Activated naive CD4-positive, alpha-beta T cell (primary cell): ENCODE measurements around the gene PBX3.

Experiments used
- DNase-seq, 4 experiments: peaks; one replicate each; lab custom pipeline; 2025; lab: John Stamatoyannopoulos, UW

PBX3 gene

DNA sequence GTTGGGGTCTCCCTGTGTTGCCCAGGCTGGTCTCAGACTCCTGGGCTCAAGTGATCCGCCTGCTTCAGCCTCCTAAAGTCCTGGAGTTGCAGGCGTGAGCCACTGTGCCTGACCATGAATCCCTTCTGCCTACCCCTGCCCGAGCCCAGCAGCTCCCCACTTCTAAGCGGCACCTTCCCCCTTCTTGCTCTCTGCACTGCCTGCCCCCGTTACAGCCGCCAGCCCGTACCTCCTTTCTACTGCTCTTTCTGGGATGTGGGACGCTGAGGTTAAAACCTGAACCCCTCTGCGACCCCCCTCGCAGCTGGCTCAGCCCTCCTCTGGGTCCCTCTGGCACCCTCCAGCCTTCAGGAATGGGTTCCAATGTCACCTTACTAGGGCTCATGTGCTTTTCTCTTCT is 249.6 kb downstream of the PBX3 start:
- no peak for DNase-seq

- no peak for DNase-seq
These were observed 250.1 kb downstream of the PBX3 start for GRCh38 chr9:125997196-125997823.

DNA sequence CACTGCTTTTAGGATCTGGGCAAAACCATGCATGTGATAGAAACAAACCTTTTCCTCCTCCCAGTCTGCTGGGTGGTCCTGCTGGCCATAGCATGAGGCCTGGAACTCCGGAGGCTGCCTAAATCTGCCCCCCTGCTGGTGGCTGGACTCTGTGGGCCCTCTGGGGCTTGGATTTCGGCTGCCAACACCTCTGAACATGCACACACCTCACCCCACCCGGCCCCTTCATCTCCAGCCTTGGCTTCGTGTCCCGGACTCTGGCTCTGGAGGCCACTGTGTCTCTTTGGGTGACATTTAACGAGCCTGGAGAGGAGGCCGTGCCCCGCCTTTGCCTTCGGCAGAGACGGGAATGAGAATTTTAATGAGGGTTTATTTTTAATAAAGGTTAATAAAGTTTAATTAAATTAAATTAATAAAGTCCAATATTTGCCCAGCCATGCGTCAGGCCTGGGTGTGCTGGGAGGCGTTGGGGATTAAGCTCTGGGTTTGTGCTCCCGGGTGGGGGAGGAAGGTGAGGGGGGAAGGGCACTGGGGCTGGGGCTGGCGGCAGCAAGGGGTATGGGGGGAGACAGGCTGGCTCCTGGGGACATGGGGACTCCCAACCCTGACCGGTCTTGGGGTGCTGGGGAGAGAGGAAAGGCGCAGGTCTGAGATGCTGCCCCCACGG is 251.8 kb downstream of the PBX3 start:
- DNase-seq = no peak

GRCh38 chr9:125999504-125999881 is 252.3 kb downstream of the PBX3 start:
- no peak for DNase-seq

DNA sequence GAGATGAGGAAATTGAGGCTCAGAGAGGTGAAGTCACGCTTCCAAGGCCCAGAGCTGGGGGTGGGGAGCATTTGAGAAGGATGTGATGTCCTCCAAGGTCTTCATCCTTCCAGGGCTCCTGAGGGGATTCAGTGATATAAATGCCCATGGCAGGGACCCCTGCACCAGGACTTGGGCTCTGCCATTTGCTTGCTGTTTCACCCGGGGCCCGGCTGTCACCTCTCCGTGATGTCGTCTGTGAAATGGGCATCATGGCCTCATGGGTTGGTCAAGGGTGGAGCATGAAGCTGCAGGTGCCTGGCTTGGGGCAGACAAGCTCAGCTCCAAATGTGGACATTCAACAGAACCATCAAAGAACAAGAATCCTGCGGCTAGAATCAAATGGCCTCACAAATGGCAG is 253.1 kb downstream of the PBX3 start:
- DNase-seq = no peak

GRCh38 chr9:126000731-126001580 is 253.8 kb downstream of the PBX3 start:
- no peak for DNase-seq

GRCh38 chr9:126001581-126002225 is 254.5 kb downstream of the PBX3 start:
- DNase-seq = no peak

GRCh38 chr9:126002476-126003350 is 255.5 kb downstream of the PBX3 start:
- no peak for DNase-seq

DNA sequence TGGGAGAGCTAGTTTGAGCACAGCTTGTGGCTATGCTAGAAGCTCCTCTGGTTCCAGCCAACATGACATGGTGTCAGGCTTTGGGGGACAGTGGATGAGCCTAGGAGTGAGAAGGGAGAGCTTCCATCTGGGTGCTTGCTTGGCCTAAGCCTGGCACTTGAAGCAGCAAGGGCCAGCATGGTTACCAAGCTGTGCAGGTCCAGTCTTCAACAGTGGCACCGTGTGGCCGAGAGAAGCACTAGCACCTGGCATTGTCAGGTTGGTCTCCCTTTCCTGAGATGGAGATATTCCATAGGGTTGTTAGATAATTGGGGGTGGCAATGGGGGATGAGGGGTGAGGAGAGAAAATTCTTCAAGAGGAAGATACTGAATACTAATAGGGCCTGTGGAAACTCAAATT is 261.9 kb downstream of the PBX3 start:
- no peak for DNase-seq

DNA sequence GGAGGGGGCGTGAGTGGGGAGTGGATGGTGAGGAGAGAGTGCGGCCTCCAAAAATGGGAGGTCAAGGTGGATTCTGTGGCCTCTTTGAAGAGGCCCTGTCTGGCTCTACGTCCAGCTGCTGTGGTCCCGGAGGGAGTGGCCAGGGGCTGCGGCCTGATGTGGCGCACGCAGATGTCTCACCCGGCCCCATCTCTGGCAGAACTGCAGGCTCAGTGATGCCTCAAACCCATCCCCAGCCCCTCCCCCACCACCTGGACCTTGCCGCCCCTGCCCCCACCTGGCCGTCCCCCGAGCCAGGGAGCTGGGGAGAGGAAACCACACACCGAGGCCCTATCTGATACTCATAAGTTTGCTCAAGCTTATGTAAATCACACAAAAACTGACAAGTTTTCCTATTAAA is 267.6 kb downstream of the PBX3 start:
- no peak for DNase-seq

- DNase-seq = no peak
These were observed 268.3 kb downstream of the PBX3 start for GRCh38 chr9:126015424-126015823.

DNA sequence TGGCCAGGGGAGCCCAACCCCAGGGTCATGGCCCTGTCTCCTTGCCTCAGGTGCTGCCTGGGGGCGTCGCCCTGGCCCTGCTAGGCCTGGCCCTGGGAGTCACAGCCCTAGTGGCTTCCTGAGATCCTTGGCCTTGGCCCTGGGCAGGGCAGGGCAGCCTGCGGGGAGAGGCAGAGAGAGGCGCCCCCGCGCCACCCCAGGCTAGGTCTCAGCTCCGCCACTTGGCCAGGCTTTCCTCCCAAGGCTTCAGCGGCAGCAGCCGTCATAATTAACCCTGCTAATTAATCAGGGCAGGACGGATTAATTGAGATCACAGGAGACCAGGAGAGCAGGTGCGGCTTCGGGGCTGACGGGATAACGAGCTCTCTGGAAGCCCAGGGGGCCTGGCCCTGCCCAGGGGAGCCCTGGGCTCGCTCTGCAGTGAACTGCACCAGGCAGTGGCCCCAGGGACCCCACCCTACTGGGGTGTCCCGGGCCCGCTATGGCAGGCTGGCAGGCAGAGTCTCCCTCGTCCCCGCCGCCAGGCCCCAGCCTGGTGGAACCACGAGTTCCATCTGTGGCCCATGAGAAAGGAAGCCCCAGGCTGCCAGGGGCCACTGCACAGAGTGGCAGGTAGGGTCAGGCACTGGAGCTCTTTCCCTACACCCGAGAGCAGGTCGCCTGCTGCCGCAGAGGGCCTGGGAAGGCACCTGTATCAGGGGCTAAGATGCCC is 269.6 kb downstream of the PBX3 start:
- no peak for DNase-seq
